ENCODE results near the gene LMX1B. TPM values are rescaled to one million over a fixed set of nuclear protein-coding genes. Genes with fewer than 3 reads are reported as not detected.

The LMX1B gene
- polyA plus RNA-seq, 3 donors: 0.10 to 0.90 (median 0.13) TPM

GRCh38 chr9:126615245-126615790, 1.6 kb downstream of the LMX1B start:
- H3K27ac ChIP-seq (ENCODE audit: low read depth, low read length): no peak overlapping the region
- 3 to 6% (median 4%) methylated on average over 47 to 62 of the region's 62 CpGs for WGBS, 3 donors

DNA sequence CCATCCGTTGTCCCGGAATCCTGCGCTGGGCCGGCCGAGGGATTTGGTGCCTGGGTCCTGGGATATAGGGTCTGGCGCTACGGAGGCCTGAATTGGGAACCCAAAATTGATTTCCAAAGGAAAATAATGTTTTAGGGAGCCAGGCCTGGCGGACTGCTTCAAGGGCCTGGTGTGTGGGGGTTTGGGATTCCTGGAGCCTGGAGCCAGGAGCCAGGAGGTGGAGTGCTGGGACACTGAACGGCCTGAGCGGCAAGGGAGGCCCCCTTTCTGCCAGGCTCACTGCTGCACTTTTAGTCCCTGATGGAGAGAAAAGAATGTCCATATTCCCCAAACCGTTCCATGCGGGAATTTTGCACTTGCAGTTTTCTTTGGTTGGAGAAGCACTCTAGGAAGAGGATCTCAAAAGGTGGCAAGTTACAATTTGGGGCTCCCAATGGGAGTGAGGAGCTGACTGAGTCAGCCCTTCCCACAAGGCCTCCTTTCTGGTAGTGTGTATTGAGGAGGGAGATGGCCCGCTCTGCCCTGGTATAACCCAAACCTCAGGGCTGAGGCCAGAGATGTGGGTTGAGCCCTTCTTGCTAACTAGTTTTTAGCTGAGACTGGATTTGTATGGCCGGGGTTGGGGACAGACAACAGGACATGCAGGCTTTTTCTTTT, 2.2 kb downstream of the LMX1B start:
- 43 to 65% (median 48%) methylated on average over 14 of the region's 14 CpGs for WGBS, 3 donors
- no peak overlapping the region for H3K27ac ChIP-seq (ENCODE audit: low read depth, low read length)

DNA sequence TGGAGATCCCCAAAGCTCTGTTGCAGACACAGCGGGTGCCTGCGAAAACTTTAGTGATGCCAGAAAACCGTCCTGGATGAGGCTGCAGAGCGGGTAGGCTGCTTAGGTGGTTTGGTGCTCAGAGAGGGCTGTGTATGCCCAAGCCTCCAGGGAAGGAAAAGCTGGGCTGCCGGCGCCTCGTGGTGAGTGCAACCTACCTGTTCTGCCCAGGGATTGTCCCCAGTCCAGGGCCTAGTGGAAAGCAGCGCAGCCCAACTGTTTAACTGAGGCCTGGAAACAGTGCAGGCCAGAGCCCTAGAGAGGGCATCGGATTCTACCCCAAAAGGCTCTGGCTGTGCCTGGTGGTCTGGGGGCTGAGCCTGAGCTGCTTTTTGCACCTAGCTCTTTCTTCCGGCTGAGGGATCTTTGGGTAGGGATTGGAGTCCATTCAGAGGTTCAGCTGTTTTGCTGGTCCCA, 2.8 kb downstream of the LMX1B start:
- 75 to 83% (median 77%) methylated on average over 10 of the region's 10 CpGs for WGBS, 3 donors

DNA sequence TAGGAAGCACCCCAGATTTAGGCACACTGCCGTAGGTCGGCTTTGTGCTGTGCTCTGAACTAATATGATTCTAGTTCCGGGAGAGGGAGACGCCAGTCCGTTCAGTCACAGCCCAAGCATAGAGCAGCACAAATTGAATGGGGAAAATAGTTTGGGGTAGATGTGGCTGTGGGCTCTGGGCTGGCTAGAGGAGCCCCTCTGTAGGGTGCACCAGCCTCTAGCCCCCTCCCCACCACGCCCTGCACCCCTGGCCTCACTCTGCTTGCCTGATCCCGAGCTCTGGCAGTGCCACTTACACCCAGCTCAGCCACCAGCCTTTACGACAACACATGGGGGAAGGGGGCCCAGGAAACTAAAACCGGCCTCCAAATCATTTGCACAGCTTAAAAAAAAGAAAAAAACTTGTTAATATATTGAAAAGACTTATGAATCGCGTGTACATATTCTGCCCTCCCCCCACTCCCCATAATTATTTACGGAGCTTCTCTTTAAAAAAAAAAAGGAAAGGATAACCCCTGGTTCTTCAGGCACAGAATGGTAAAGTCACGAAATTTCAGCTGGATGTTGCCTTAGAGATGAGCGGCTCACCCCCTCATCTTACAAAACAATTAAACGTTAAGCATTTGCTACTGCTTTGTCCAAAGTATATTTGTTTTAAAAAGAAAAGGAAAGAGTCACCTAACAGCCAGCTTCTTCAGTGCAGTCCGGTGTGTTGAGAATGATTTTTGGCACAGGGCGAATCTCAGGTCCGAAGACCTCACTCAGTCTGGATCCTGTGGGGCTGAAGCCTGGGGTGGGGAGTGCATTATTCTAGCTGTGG, 3.5 kb downstream of the LMX1B start:
- WGBS, 3 donors: 37 to 66% (median 51%) methylated on average over 18 of the region's 18 CpGs
- H3K27ac ChIP-seq (ENCODE audit: low read depth, low read length): no peak overlapping the region

More for the DNA sequence above, 2.8 kb downstream of the LMX1B start:
- H3K27ac ChIP-seq (ENCODE audit: low read depth, low read length): no peak overlapping the region

GRCh38 chr9:126617823-126618165, 4.1 kb downstream of the LMX1B start:
- 16 to 33% (median 24%) methylated on average over 12 of the region's 12 CpGs for WGBS, 3 donors
- H3K27ac ChIP-seq (ENCODE audit: low read depth, low read length): no peak overlapping the region

DNA sequence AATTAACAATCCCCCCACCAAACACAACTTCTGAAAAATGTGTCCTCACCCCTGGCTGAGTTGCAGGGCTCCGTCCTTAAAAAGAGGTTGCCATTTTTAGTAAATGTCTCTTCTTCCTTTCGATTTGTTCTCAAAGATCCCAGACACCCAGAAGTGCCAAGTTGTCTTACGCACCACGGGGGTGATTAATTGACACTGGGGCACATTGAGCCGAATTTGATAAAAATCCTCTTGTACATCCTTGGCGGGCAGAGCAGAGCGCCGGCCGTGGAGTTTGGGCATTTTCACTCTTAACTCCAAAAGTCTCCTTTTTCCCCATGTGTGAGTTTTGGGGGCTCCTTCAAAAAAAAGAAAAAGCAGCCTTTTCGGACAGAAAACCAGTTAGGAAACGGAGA, 4.5 kb downstream of the LMX1B start:
- 10 to 28% (median 14%) methylated on average over 11 of the region's 11 CpGs for WGBS, 3 donors
- no peak overlapping the region for H3K27ac ChIP-seq (ENCODE audit: low read depth, low read length)

DNA sequence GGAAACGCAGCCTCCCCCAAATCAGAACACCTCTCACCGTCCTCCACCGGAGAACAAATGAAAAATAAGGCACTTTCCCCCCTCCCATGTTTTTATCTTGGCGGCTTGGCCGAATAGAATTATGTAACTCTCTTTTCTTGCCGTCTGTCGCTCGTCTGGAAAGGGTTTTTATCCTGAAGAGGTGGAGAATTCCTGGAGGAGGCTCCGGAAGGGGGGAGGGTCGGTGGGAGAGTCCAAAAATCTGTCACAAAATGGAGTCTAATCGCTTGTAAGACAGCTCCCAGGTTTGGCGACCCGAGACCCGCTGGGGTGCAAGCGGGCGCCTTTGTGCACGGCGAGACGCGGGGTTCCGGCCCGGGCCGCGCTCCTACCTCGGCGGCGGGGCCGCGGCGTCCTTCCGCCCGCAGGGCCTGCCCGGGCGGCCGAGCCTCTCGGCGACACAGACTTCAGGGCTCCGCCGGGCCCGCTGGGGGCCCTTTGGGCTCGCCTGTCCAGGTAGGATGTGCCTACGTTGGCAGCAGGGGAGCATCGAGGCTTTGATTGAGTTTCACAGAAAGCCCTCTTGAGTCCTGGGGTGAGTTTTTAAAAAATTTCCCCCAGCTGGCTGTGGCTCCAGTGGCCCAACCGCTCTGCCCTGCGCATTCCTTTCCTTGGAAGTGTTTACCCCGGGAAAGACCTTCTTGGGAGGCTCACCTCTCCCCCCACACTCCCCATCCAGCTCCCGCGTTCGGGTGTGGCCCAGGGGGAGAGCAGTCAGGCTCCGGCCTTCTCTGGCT, 5.0 kb downstream of the LMX1B start:
- WGBS, 3 donors: 14 to 34% (median 14%) methylated on average over 49 to 50 of the region's 50 CpGs
- H3K27ac ChIP-seq (ENCODE audit: low read depth, low read length): no peak overlapping the region

- no peak overlapping the region for H3K27ac ChIP-seq (ENCODE audit: low read depth, low read length)
- 35 to 55% (median 36%) methylated on average over 10 of the region's 10 CpGs for WGBS, 3 donors
Measured at GRCh38 chr9:126619361-126620135, 5.8 kb downstream of the LMX1B start.

- 34 to 53% (median 49%) methylated on average over 7 of the region's 7 CpGs for whole genome bisulfite sequencing, 3 donors
- H3K27ac ChIP-seq (ENCODE audit: low read depth, low read length): no peak overlapping the region
Measured at GRCh38 chr9:126620478-126620877, 6.8 kb downstream of the LMX1B start.

GRCh38 chr9:126621061-126621918, 7.6 kb downstream of the LMX1B start:
- 18 to 46% (median 29%) methylated on average over 15 of the region's 15 CpGs for WGBS, 3 donors
- no peak overlapping the region for H3K27ac ChIP-seq (ENCODE audit: low read depth, low read length)

DNA sequence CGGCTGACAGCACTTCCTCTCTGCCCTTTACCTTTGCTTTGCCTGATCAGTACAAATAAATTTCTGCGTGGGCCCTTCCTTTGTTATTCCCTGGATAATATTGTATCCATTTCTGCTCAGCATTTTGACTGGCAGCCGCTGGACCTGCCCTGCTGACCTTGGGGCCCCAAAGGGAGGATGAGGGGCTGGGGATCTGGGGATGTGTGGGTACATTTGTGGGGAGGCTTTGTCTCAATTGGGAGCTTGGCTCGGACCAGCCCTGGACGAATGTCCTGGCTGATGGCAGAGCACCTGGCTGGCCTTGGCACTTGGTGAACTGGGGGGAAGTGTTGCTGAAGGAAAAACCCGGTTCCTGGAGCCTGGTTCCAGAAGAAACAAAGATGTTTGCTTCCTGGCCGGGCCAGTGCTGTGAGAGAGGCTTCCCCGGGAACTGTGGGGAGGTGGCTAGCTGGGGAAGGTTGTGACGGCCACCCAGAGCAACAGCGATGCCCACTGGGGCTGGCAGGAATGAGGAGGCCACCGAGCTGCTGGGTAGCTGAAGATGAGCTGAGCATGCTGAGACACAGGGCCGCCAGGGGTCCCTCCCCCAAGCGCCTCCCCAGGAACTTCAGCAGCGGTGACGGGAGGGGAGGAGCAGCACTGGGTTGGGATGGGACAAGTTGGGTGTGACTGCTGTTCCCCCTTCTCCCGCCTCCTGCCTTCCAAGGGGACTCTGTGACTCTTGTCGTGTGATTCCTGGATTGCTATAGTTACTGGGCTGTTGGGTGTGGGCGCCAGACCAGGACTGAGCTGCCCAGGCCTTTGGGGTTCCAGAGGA, 8.4 kb downstream of the LMX1B start:
- WGBS, 3 donors: 21 to 33% (median 27%) methylated on average over 18 of the region's 18 CpGs
- H3K27ac ChIP-seq (ENCODE audit: low read depth, low read length): no peak overlapping the region

DNA sequence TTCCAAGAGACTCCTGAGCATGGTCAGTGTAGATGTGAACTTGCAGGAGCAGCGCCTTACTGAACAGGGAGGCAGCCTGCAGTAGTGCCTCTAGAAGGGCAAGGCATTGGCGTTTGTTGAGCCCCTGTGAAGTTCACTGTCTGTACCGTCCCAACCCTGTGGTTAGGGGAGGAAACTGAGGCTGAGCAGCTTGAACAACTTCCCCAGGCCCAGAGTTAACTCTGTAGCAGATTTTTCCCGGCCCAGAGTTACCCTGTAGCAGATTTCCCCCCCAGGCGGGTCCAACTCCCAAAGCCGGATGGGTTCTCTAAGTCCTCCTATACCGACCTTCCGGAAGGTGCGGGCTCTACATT, 9.6 kb downstream of the LMX1B start:
- 25 to 59% (median 34%) methylated on average over 9 of the region's 9 CpGs for WGBS, 3 donors
- H3K27ac ChIP-seq (ENCODE audit: low read depth, low read length): no peak overlapping the region

DNA sequence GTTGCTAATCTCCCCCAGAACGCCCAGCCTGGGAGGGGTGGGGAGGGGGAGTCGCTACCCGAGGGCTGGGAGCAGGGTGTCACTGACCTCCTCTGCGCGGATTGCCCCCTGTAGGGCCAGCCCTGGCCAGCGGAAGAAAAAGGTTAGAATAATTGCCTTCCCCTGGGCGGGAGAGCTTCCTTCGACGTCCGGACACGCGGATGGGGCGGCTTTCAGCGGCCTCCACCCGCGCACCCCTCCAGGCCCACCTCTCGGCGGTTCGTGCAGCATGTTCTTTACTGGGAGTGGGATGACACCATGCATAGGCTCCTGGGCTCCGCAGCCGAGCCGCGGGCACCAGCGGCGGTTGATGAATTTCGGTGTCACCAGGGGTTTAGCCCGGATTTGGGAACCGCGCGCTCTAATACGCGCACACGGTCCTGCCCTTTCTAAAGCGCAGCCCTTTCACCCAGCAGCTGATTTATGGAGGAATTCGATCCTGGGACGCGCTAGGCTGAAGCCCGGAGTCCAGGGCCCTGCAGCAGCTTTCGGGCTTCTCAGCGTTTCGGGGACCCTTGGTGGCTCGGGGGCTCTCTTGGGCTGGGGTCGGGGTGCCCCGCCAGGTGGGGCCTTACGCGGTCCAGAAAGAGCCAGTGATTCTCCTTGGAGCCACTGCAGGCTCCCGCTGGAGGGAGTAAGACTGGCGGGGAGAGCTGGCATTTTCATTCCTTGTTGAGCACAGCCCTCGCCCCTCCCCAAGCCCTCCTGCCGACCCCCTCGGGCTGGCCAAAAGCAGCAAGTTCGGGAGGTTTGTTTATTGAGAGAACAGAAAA, 10.1 kb downstream of the LMX1B start:
- H3K27ac ChIP-seq (ENCODE audit: low read depth, low read length): no peak overlapping the region
- WGBS, 3 donors: 7 to 11% (median 10%) methylated on average over 50 to 52 of the region's 52 CpGs

GRCh38 chr9:126624479-126624826, 10.7 kb downstream of the LMX1B start:
- H3K27ac ChIP-seq (ENCODE audit: low read depth, low read length): no peak overlapping the region
- WGBS, 3 donors: 11 to 17% (median 13%) methylated on average over 18 of the region's 18 CpGs

DNA sequence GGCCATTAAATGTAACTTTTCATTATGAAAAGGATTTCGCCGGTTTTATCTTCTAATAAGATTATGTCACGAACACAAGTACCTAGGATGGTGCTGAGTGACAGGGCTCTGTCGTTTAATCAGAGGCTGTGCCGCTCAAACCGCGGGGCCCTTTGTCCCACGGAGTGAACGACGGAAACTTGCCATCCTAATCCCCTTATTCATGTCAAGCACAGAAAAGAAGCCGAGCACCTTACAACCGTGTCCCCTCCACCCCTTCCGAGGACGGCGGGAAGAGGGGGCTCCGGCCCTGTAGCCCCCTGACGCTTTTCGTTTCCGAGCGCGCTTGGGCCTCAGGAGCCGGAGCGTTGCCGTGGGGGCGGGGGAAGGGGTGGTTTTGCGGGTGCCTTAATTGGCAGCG, 11.2 kb downstream of the LMX1B start:
- WGBS, 3 donors: 12 to 15% (median 13%) methylated on average over 27 of the region's 27 CpGs
- no peak overlapping the region for H3K27ac ChIP-seq (ENCODE audit: low read depth, low read length)
